HAP-1 (cell line): ENCODE measurements around the gene BCKDHB.
"Not testable (repeated sequence)": the region's sequence is repeated elsewhere in the genome, so short reads cannot be mapped to it uniquely, and the experiment has no call there.

Experiments used
- DNase-seq, 2 experiments: peaks; one replicate each; pipeline ENCODE4 v3.0.0-alpha.2; 2016 to 2020; ENCODE audit warnings: low spot score in 2 of 2
- H3K27me3 ChIP-seq: fragments of 250-450 bp; sonication (Bioruptor Pico); 2 replicates; pipeline ENCODE4 v1.5.1; 2020; ENCODE audit warnings: low read depth, mild to moderate bottlenecking, moderate library complexity
- H3K36me3 ChIP-seq: fragments of 250-450 bp; sonication (Bioruptor Pico); replicated peaks from 2 replicates; pipeline ENCODE4 v1.5.1; 2020; ENCODE audit warnings: mild to moderate bottlenecking
- H3K4me1 ChIP-seq: fragments of 250-450 bp; sonication (Bioruptor Pico); 2 replicates; pipeline ENCODE4 v1.5.1; 2020; ENCODE audit warnings: mild to moderate bottlenecking
- H3K4me3 ChIP-seq: fragments of 250-450 bp; sonication (Bioruptor Pico); 2 replicates; pipeline ENCODE4 v1.5.1; 2020; ENCODE audit warnings: mild to moderate bottlenecking, moderate library complexity
- H3K9me3 ChIP-seq: fragments of 250-450 bp; sonication (Bioruptor Pico); 2 replicates; pipeline ENCODE4 v1.5.1; 2020; ENCODE audit warnings: mild to moderate bottlenecking, moderate library complexity
- in situ Hi-C: fragments of 300-500 bp; cut with MboI; formaldehyde crosslinking; loops from 3 replicates; pipeline ENCODE4 v1.14.3; 2020; ENCODE audit warnings: low sequenced_read_pairs, inconsistent platforms, mixed read lengths

BCKDHB gene

DNA sequence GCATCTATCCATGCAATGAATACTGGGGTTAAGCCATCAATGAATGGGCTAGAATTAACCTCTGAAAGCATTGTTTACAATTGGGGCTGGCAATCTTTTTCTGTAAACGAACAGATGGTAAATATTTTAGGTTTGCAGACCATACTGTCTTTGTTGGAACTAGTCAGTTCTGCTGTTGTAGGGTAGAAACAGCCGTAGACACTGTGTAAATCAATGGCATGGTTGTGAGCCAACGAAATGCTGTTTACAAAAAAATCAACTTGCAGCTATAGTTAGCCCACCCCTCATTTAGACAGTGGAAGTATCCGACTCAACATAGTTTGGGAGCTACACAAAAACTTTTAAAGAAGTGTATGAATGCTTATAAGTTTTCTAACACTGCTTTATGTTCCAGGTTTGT is 91.5 kb downstream of the BCKDHB start:
- Histone ChIP-seq H3K36me3 (no peaks in the 10 kb centered on the region), H3K9me3 (no peaks in the 10 kb centered on the region), H3K4me1 (no peaks in the 10 kb centered on the region), H3K27me3 (no peaks in the 10 kb centered on the region), H3K4me3 (no peak overlapping the region)
- in situ Hi-C loops = no loop called here
- DNase-seq = no peak

GRCh38 chr6:80203283-80203682 is 96.8 kb downstream of the BCKDHB start:
- in situ Hi-C loops = no loop called here

DNA sequence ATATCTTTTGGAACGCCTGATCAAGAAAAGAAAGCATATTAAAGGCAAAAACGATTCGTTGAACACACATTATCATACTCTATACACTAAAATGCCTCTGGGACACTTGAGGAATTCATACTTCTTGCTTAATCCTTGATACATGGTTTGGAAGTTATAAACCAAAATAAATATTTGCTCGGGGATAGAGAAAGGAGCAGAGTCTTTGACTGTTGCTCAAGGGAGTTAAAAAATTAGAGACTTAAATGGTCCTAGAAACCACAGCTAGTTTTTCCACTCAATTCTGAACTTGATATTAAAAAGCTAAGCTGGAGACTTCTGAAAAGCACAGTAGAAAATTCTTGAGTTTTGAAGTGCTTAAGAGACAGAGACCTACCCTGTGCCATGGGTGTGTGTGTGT is 98.9 kb downstream of the BCKDHB start:
- H3K4me3 ChIP-seq = no peak overlapping the region
- DNase-seq = no peak
- no peaks in the 10 kb centered on the region for H3K27me3 ChIP-seq
- H3K9me3 ChIP-seq = no peaks in the 10 kb centered on the region
- H3K36me3 ChIP-seq = no peaks in the 10 kb centered on the region; the same call in 1 of the 2 replicates
- in situ Hi-C loops = no loop called here
- H3K4me1 ChIP-seq = no peaks in the 10 kb centered on the region; the same call in 1 of the 2 replicates

More at GRCh38 chr6:80203283-80203682, 96.8 kb downstream of the BCKDHB start:
- Histone ChIP-seq H3K4me3 (no peak overlapping the region), H3K9me3 (no peaks in the 10 kb centered on the region), H3K27me3 (no peaks in the 10 kb centered on the region), H3K36me3 (no peaks in the 10 kb centered on the region; the same call in 1 of the 2 replicates), H3K4me1 (no peaks in the 10 kb centered on the region; the same call in 1 of the 2 replicates)
- no peak for DNase-seq

- no peaks in the 10 kb centered on the region; the same call in 1 of the 2 replicates for H3K4me1 ChIP-seq
- no peaks in the 10 kb centered on the region for H3K27me3 ChIP-seq
- in situ Hi-C loops = no loop called here
- no peaks in the 10 kb centered on the region; the same call in 1 of the 2 replicates for H3K36me3 ChIP-seq
- H3K9me3 ChIP-seq = no peaks in the 10 kb centered on the region
- DNase-seq = no peak
- H3K4me3 ChIP-seq = no peak overlapping the region
These were observed 100.3 kb downstream of the BCKDHB start for GRCh38 chr6:80206758-80207157.

GRCh38 chr6:80209430-80209829 is 103.0 kb downstream of the BCKDHB start:
- Histone ChIP-seq H3K27me3 (no peaks in the 10 kb centered on the region), H3K4me1 (no peaks in the 10 kb centered on the region; the same call in 1 of the 2 replicates), H3K4me3 (no peak overlapping the region), H3K36me3 (no peaks in the 10 kb centered on the region), H3K9me3 (no peaks in the 10 kb centered on the region)
- DNase-seq = no peak
- in situ Hi-C loops = no loop called here

DNA sequence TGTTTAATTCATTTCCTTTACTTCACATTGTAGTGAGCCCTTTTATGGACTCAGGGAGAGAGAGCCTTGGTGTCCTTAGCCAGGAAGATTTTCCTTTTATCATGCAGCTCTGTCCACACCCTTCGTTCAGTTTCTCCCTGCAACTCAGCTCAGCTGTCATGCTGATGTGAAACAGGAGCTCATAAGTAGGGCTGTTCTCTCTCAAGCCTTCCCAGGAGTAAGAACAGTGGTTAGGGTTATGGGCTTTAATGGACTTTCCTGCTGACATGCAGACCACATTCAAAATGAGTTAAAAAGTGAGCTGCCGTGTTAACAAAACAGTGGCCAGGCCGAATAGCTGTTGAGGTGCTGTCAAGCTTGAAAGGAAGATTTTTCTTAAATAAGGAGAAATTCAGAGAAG is 104.1 kb downstream of the BCKDHB start:
- Histone ChIP-seq H3K27me3 (no peaks in the 10 kb centered on the region), H3K4me1 (no peaks in the 10 kb centered on the region), H3K4me3 (no peak overlapping the region), H3K9me3 (no peaks in the 10 kb centered on the region), H3K36me3 (no peaks in the 10 kb centered on the region)
- in situ Hi-C loops = no loop called here
- DNase-seq = peak; percentile 15 to 28

DNA sequence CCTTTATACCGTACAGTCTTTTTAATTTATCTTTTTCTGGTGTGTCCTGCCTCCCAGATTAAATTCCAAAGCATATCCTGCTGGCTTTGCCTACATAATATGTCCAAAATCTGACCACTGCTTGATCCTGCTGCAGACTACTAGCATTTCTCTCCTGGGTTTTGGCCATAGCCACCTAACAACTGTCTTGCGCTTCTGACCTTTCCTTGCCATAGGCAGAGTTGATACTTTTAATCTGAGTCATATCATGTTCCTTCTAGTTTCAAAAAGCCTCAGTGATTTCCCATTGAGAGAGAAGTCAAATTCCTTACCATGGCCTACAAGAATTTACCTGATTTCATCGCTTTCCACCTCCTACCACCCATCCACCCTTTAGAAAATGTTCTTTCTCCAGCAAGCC is 104.8 kb downstream of the BCKDHB start:
- Histone ChIP-seq H3K27me3 (no peaks in the 10 kb centered on the region), H3K4me1 (no peaks in the 10 kb centered on the region), H3K4me3 (no peak overlapping the region), H3K9me3 (no peaks in the 10 kb centered on the region), H3K36me3 (no peaks in the 10 kb centered on the region)
- no peak for DNase-seq
- in situ Hi-C loops = no loop called here

GRCh38 chr6:80211890-80212289 is 105.4 kb downstream of the BCKDHB start:
- DNase-seq, in situ Hi-C loops: not testable (repeated sequence)

GRCh38 chr6:80214436-80215022 is 108.1 kb downstream of the BCKDHB start:
- in situ Hi-C loops = no loop called here
- Histone ChIP-seq H3K36me3 (no peaks in the 10 kb centered on the region), H3K4me3 (no peak overlapping the region), H3K27me3 (no peaks in the 10 kb centered on the region), H3K4me1 (no peaks in the 10 kb centered on the region), H3K9me3 (no peaks in the 10 kb centered on the region)
- DNase-seq = peak; percentile 36 to 67

More at GRCh38 chr6:80211890-80212289, 105.4 kb downstream of the BCKDHB start:
- not testable (repeated sequence) for H3K36me3 ChIP-seq, H3K9me3 ChIP-seq, H3K27me3 ChIP-seq, H3K4me1 ChIP-seq, H3K4me3 ChIP-seq

- DNase-seq = no peak
- in situ Hi-C loops = no loop called here
These were observed 108.6 kb downstream of the BCKDHB start for GRCh38 chr6:80215063-80215462.

GRCh38 chr6:80217794-80218193 is 111.3 kb downstream of the BCKDHB start:
- H3K36me3 ChIP-seq = no peaks in the 10 kb centered on the region
- no peaks in the 10 kb centered on the region for H3K4me1 ChIP-seq
- in situ Hi-C loops = no loop called here

More at GRCh38 chr6:80215063-80215462, 108.6 kb downstream of the BCKDHB start:
- Histone ChIP-seq H3K36me3 (no peaks in the 10 kb centered on the region), H3K4me3 (no peak overlapping the region), H3K9me3 (no peaks in the 10 kb centered on the region), H3K4me1 (no peaks in the 10 kb centered on the region), H3K27me3 (no peaks in the 10 kb centered on the region)

GRCh38 chr6:80223743-80224212 is 117.3 kb downstream of the BCKDHB start:
- in situ Hi-C loops = no loop called here
- Histone ChIP-seq H3K27me3 (no peaks in the 10 kb centered on the region), H3K4me3 (no peak overlapping the region), H3K4me1 (no peaks in the 10 kb centered on the region), H3K36me3 (no peaks in the 10 kb centered on the region), H3K9me3 (no peaks in the 10 kb centered on the region)
- DNase-seq = no peak

More at GRCh38 chr6:80217794-80218193, 111.3 kb downstream of the BCKDHB start:
- no peak overlapping the region for H3K4me3 ChIP-seq
- no peaks in the 10 kb centered on the region for H3K27me3 ChIP-seq
- DNase-seq = no peak
- H3K9me3 ChIP-seq = no peaks in the 10 kb centered on the region

DNA sequence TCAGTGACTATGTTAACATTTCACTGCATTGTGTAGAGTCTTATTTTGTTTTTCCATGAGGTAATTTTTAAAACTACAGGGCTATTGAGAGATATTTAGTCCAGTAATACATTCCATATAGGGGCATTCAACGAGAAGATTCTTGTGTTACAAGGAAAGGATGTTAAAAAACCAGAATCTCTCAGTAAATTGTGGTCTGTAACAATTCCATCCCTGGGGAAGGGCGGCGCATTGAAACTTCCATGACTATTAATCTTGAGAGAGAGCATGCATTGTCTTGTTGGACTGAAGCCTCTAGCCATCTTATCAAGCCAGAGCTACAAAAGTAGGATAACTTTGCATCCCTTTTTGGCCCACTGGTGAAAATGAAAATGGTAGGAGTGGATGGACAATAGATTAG is 119.7 kb downstream of the BCKDHB start:
- in situ Hi-C loops = no loop called here
- Histone ChIP-seq H3K27me3 (no peaks in the 10 kb centered on the region), H3K4me3 (no peak overlapping the region), H3K36me3 (no peaks in the 10 kb centered on the region), H3K4me1 (no peaks in the 10 kb centered on the region), H3K9me3 (no peaks in the 10 kb centered on the region)
- no peak for DNase-seq

DNA sequence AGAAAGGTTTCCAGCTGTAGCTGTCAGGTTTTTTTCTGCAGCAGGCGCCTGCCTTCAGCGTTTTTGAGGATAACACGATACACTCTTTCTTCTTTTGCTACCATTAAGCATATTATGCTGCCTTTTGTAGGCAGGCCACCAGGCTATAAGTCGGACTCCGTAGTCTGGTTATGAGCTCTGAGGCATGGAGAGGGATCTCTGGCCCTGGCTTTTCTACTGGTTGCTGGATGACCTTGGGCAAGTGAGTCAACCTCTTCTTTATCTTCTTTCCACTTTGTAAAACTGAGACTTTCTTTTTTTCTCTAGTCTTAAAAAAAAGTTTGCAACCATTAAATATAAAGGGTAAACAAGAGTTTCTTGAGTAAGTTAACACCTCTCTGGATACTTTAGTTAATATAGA is 120.2 kb downstream of the BCKDHB start:
- in situ Hi-C loops = no loop called here
- no peaks in the 10 kb centered on the region for H3K4me1 ChIP-seq
- no peaks in the 10 kb centered on the region for H3K36me3 ChIP-seq
- DNase-seq = no peak
- H3K4me3 ChIP-seq = no peak overlapping the region
- no peaks in the 10 kb centered on the region for H3K9me3 ChIP-seq
- no peaks in the 10 kb centered on the region for H3K27me3 ChIP-seq
